NOMO-1 treated with DMSO at 0.1 percent for 48 hours (cell line): ENCODE data around the gene UGT2B7.
"Not testable (repeated sequence)": the region's sequence is repeated elsewhere in the genome, so short reads cannot be mapped to it uniquely, and the experiment has no call there.

Source experiments
- DNase-seq: peaks from one replicate; lab custom pipeline; 2025; ENCODE audit not compliant: unreplicated experiment; lab: John Stamatoyannopoulos, UW

The UGT2B7 gene

DNA sequence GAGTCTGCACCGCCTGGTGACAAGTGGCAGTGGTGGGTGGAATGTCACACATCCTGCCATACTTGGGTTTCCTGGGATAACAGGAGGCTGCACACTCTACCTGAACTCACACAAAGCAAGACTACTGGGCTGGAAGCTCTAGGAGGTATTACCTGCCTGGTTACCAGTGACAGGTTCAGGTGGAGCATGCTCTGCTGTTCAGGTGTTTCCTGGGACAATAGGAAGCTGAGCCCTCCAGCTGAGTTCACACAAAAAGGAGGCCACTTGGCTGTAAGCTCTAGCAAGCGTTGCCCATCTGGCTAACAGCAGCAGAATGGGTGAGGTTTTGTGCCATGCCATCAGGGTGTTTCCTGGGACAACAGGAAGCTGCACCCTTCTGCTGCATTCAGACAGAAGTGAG, 17.4 kb upstream of the UGT2B7 start:
- DNase-seq: no peak

DNA sequence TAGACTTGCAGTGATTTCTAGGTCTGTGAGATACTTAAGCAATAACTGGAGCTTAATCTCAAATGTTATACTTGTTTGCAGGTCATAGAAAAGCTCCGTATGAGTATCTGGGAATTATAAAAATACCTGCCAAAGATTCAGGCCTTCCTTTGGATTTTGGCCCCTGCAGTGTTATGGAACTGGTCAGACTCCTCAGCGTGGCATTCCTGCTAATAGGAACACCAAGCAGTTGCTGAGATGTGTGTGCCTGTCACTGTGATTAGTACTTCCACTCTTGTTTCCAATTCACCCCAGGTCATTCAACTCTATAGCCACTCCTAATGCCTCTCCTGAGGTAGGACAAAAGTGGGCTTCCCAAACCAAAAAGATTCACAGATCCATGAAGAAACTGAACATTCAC, 7.8 kb upstream of the UGT2B7 start:
- DNase-seq: no peak

DNA sequence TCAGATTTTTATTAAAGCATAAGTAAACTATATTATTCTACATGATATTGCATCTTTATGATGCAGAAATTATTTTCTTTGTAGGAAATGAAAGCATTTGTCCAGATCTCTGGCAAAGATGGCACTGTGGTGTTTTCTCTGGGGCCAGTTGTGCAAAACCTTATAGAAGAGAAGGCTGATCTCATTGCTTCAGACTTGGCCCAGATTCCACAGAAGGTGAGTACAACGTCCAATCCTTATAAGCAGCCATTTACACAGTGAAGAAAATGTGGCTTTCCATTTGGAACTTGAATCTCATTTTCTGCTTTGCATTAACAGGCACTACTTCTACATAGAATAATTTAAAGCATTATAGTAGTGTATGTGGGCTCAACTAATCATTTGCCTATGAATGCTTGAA, 6.9 kb upstream of the UGT2B7 start:
- DNase-seq: no peak

DNA sequence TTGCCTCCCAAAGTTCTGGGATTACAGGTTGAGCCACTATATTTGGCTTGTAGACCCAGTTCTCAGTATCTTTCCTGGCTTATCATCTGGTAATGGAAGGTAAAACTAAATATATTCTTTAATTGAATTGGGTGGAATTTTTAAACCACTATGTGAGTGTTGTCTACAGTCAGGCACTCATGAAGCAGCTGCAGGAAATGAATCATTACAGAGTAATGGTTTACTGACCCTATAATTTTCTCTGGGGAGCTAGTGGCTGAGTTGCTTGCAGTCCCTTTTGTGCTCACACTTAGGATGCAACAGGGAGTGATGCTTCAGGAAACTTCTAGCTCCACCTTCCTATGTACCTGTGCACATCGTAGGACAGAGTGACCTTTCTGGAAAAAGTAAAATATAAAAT, 4.1 kb upstream of the UGT2B7 start:
- DNase-seq: no peak

DNA sequence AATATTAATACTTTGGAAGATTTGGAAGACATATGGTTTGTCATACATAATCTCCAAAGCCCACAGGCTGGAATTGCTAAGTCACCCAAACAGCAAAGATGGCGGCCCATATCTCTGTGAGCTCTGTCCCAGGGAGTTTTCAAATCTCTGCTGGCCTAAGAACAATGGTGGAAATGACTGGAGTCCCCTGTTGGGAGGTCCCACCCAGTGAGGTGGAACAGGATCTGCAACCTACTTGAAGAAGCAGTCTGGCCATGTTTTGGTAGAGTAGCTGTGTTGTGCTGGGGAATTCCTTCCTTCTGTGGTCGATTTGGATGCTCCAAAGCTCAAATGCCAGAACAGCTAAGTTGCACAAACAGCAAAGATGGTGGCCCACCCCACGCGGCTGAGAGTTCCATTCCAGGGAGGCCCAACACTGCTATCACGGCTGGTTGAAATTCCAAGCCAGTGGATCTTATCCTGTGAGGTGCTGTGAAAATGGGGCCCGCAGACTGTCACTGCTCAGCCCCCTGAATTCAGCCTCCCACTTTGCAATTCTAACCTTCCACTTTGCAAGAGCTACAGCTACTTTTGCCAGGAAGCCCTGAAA, 3.2 kb upstream of the UGT2B7 start:
- DNase-seq: no peak

DNA sequence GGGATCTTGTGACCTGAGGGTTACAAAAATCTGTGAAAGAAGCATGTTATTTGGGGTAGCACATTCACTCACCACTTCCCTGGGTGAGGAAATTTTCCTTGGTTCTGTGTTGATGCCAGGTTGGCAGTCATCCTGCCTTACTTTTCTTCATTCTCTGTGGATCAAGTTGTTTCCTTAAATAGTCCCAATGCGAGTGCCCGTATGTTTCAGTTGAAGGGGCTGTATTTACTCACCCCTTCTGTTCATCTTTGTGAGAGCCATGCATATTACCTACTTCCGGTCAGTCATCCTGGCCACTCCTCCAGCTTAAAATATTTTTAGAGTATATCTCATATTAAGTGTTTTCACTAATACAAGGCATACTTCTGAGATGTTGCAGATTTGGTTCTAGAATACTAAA, 2.6 kb upstream of the UGT2B7 start:
- no peak for DNase-seq

DNA sequence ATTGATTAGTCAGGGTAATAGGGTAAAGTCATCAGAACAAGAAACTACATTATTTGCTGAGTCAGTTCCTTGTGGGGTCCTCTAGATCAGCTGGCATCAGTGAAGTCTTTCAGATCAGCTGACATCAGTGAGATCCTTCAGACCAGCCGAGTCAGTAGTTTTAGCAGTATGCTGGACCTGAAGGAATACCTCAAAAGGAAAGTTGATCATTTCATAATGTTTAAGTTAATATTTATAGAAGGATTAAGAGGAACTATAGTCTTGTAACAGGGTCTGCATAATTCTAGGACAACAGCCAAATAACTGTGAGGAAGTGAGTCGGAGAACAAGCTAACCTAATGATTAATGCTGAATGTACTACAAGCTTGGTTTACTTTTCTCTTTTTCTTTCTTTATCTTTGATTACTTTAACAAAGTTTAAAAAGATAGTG, 958 bp upstream of the UGT2B7 start:
- DNase-seq: no peak

DNA sequence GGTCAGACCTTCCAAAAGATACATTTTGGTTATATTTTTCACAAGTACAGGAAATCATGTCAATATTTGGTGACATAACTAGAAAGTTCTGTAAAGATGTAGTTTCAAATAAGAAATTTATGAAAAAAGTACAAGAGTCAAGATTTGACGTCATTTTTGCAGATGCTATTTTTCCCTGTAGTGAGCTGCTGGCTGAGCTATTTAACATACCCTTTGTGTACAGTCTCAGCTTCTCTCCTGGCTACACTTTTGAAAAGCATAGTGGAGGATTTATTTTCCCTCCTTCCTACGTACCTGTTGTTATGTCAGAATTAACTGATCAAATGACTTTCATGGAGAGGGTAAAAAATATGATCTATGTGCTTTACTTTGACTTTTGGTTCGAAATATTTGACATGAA, 536 bp downstream of the UGT2B7 start:
- DNase-seq: no peak

DNA sequence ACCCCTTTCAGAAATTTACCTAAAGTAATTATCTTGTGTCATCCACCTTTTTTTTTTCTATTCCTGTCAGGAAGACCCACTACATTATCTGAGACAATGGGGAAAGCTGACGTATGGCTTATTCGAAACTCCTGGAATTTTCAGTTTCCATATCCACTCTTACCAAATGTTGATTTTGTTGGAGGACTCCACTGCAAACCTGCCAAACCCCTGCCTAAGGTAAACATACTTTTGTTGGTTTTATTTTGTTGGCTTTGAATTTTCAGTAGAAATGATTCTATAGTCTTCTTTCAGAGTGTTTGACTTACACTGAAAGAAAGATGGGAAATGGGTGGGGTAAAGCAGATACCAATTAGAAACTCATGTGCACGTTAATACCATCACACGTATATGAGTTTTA, 2.2 kb downstream of the UGT2B7 start:
- DNase-seq: no peak

DNA sequence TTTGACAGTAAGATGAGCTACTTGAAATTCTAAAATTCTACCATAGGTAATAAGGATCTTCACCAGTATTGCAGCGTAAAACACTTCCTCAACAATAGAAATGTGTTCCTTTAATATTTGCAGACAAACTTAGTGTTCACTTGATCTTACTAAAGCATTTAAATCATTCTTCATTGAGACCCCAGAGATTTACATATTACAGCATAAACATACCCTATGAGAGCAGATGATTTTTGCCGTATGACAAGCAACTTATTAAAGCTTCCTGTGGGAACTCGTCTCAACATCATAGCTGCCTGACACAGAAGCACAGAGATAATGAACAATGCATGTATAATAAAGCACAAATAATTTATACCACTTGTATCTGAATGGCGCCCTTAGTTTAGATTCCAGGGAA, 3.6 kb downstream of the UGT2B7 start:
- DNase-seq: no peak

DNA sequence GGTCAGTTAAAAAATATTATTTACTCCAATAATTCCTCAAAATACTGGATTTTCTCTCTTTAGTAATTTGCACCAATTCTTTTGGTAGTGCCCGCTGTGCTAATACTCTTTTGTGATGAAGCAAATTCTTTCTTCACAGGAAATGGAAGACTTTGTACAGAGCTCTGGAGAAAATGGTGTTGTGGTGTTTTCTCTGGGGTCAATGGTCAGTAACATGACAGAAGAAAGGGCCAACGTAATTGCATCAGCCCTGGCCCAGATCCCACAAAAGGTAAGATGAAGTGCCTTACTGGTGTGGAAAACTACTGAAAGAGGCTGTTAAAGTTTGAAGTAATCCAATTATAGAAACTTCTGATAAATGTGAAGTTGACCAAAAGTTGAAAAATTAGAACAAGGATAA, 6.4 kb downstream of the UGT2B7 start:
- DNase-seq: not testable (repeated sequence)

DNA sequence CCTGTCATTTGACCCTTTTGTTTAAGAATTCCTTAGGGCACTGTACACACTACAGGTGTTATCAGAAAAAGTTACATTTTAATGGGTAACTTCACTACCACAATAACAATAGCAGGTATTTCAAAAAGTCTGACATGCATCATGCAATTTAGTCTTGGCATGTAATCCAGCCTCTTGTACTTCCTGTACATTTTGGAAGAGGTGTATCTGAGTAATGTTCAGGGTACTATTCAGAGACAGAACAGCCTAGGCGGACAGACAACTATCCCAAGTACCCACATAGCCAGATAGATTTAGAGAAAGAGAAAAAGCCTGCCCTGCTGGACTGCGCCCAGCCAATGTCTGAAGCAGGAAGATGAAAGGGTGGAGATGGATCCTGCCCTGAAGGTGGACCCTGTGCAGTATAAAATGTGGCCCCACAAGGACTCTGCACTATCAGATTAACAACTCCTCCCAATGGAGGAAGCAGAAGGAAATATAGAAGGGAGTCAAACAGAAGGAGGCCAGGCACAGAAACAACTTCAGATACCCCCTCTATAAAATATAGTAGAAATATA, 8.5 kb downstream of the UGT2B7 start:
- no peak for DNase-seq

DNA sequence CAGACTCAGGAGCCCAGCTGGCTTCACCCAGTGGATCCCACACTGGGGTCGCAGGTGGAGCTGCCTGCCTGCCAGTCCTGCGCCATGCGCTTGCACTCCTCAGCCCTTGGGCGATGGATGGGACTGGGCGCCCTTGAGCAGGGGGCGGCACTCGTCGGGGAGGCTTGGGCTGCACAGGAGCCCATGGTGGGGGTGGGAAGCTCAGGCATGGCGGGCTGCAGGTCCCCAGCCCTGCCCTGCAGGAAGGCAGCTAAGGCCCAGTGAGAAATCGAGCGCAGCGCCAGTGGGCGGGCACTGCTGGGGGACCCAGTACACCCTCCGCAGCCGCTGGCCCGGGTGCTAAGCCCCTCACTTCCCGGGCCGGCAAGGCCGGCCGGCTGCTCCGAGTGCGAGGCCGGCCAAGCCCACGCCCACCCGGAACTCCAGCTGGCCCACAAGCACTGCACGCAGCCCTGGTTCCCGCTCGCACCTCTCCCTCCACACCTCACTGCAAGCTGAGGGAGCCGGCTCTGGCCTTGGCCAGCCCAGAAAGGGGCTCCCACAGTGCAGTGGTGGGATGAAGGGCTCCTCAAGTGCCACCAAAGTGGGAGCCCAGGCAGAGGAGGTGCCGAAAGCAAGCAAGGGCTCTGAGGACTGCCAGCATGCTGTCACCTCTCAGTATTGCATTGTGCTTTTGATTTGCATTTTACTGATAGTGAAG, 19.0 kb downstream of the UGT2B7 start:
- not testable (repeated sequence) for DNase-seq

DNA sequence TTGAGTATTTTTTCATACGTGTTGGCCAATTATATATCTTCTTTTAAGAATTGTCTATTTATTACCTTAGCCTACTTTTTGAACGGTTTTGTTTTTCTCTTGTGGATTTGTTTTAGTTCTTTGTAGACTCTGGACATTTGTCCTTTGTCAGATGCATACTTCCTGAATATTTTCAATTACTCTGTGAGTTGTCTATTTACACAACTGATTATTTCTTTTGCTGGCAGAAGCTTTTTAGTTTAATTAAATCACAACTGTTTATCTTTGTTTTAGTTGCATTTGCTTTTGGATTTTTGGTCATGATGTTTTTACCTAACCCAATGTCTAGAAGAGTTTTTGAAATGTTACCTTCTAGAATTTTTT, 19.6 kb downstream of the UGT2B7 start:
- no peak for DNase-seq

DNA sequence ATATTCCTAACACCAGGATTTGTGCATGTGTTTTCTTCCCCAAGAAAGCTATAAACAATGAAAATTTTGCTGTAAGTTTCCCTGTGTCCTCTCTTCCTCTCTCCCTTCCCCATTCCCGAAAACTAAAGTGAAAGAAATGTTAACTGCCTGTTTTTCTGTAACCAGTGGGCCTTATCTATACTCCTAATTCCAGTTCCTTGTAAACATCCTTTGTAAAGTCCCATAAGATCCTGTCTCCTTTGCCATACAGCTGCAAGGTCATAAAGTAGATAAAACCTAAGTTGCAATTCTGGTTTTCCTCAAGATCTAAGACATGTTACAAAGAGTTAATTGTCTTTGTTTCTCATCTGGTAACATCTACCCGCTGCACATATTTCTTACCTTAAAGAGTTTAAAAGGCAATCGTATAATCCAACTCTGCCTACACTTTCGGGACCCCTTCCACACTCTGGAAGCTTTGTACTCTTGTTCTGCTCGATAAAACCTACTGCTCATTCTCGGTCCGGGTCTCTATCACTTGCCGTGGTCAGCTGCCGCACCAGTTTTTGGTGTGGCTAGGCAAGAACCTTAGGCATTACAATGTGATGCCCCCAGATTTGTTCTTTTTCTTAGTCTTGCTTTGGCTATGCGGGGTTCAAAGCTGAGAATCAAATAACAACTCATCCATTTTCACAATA, 20.5 kb downstream of the UGT2B7 start:
- no peak for DNase-seq

DNA sequence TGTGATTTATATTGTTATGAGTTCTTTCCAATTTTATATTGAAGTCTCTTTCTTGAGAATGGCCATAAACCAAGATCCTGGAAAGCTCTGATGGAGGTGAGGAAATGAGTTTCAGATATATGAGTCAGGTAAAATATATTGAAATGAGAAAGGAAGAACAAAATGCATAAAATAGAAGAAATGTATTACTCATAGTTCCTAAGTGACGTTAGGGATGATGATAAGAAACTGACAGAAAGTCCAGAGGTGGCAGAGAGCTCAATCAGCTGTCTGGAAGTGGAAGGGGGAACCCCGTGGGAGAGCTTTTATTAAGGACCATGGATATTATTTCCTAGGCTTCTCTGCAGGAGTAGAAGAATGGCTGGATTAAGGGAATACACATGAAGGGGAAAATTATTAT, 24.6 kb downstream of the UGT2B7 start:
- DNase-seq: no peak

DNA sequence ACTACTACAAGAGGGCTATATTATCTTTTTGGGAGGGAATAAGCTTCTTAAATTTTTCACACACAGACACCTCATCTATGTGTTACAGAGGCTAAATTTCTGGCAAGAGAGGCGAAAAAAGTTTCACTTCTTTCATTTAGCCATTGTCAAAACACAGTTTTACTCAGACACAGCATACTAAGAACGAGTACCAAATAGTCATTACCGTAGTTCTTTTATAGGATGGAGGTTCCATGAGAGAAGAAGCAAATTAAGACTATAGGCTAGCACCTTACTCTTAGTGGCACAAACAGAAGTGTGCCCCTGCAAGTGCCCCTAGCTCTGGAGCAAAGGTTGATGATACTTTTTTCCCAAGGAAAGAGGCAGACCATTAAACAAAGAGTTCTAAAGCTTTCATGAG, 26.2 kb downstream of the UGT2B7 start:
- DNase-seq: no peak

DNA sequence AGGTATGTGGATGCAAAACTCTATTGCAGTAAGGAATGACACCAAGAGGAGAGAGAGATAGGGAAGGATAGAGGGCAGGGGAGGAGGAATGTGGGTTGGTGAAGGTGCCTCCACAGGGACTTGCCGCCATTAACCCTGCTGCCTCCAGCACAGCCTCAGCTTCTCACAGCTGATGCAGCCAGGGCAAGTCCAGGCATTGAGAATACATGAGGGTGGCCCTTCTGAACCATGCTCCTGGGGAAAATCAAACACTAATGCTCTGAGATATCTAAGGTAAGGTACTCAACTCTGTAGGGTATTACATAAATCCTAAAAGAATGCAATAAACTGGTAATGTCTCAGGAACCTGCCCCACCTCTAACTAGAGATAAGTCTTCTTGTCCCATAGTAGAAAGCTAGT, 28.7 kb downstream of the UGT2B7 start:
- DNase-seq: no peak

DNA sequence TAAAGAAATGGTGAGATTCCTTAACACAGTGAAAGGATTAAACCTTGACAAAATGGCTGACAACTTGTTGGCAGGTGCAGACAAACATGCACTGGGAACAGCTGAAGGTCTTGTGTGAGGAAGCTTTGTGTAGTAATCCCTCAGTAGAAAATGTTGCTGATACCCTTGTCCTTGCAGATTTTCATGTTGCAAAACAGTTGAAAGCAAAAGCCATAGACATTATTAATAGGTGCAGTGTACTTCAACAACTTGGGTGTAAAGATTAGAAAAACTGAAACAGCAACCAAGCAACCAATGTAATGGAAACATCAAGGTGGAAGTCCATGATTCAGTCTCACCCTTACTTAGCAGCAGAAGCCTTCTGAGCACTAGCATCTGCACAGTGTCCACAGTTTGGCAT, 29.8 kb downstream of the UGT2B7 start:
- no peak for DNase-seq

DNA sequence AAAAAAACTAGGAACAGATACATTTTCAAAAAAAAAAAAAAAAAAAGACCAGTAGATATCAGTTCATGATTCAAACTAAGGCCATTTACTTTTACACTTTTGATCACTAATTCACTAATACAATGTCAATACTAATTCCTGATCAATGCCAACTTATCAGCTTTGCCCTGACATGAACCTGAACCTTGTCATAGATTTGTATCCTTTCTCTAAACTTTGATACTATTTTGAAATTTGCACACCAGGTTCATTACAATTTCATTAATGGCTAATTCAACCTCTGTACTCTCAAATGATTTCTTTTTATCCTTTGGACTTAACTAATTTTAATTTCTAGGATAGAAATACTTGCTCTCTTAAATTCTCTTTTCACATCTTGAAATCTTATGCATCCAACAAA, 37.7 kb downstream of the UGT2B7 start:
- no peak for DNase-seq

DNA sequence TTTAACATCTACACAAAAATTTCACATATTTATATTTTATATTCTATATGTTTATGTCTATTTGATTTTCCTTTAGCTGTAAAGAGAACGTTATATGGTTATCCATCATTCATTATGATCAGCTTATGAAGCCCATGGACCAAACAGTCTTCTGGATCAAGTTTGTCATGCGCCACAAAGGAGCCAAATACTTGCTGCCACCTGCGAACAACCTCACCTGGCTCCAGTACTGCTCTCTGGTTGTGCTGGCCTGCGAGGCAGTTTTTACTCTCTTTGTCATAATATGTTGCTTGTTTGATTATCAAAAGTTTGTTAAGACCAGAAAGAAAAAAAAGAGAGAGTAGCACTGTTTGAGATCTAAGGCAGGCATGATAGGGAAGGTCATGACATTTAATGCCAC, 38.2 kb downstream of the UGT2B7 start:
- no peak for DNase-seq

DNA sequence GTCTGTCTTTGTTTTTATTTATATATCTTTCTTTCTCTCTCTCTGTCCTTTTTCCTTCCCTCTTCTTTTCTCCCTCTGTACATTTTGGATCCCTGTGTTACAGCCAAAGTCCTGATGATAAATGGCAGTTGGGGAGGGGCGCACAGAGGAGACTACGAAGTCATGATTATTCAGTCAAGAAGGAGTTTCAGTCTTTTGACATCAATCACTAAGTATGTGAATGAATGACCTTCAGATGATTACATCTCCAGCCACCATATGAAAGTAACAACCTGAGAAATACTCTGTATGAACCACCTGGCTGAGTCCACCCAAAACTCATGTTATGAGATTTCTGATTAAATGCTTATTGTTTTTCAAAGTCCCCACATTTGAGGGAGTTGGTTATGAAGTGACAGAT, 45.0 kb downstream of the UGT2B7 start:
- DNase-seq: no peak
